Liver (tissue), 9 donors: ENCODE results near the gene ELAC2. TPM values are rescaled to one million over a fixed set of nuclear protein-coding genes. Genes with fewer than 3 reads are reported as not detected.

Source experiments
- DNase-seq: peaks from one replicate; pipeline ENCODE4 v3.0.0-alpha.2; 2017; ENCODE audit warnings: low spot score
- H3K27ac ChIP-seq, 2 donors: one replicate each; pipeline ENCODE4 v1.7.0; 2013; ENCODE audit warnings: inconsistent platforms in 2 of 2, low read length in 2 of 2, control low read depth in 1 of 2, low read depth in 1 of 2, mild to moderate bottlenecking in 1 of 2
- H3K27me3 ChIP-seq, 4 donors: one replicate each; pipeline versions ENCODE4 v1.6.1 to v1.7.0; 2013; ENCODE audit warnings: low read length in 3 of 4, inconsistent platforms in 1 of 4, mild to moderate bottlenecking in 1 of 4, moderate library complexity in 1 of 4; ENCODE audit not compliant: control insufficient read depth in 4 of 4, insufficient read depth in 4 of 4
- H3K36me3 ChIP-seq, 4 donors: one replicate each; pipeline versions ENCODE4 v1.6.1 to v1.7.0; 2013; ENCODE audit warnings: low read length in 3 of 4, mild to moderate bottlenecking in 3 of 4, low read depth in 1 of 4, moderate library complexity in 1 of 4; ENCODE audit not compliant: control insufficient read depth in 4 of 4, insufficient read depth in 3 of 4
- H3K4me1 ChIP-seq, 4 donors: one replicate each; pipeline versions ENCODE4 v1.6.1 to v1.7.0; 2013; ENCODE audit warnings: low read length in 3 of 4, mild to moderate bottlenecking in 3 of 4, moderate library complexity in 1 of 4; ENCODE audit not compliant: control insufficient read depth in 4 of 4, insufficient read depth in 4 of 4
- H3K4me3 ChIP-seq, 3 donors: one replicate each; pipeline versions ENCODE4 v1.6.1 to v1.7.0; 2013; ENCODE audit warnings: low read length in 3 of 3, control low read depth in 1 of 3, low read depth in 1 of 3, mild to moderate bottlenecking in 1 of 3
- H3K9ac ChIP-seq, 2 donors: one replicate each; pipeline ENCODE4 v1.7.0; 2013; ENCODE audit warnings: low read length in 2 of 2, mild to moderate bottlenecking in 2 of 2, moderate library complexity in 2 of 2, control low read depth in 1 of 2, low read depth in 1 of 2
- H3K9me3 ChIP-seq, 4 donors: one replicate each; pipeline versions ENCODE4 v1.6.1 to v1.7.0; 2013; ENCODE audit warnings: low read length in 3 of 4; ENCODE audit not compliant: control insufficient read depth in 4 of 4
- ATF3 ChIP-seq: IDR thresholded peaks from 2 replicates; pipeline ENCODE4 v1.6.1; 2016; ENCODE audit warnings: antibody characterized with exemption
- CTCF ChIP-seq: fragments of 150-350 bp; IDR thresholded peaks from 2 replicates; pipeline ENCODE4 v1.5.1; 2017; ENCODE audit warnings: improper control_type of control experiment, low read depth, low read length; ENCODE audit not compliant: missing input control
- FOXA1 ChIP-seq: IDR thresholded peaks from 2 replicates; pipeline ENCODE4 v1.6.1; 2016; ENCODE audit warnings: antibody characterized with exemption
- GABPA ChIP-seq, 2 donors: IDR thresholded peaks in 1 of 2; conservative IDR thresholded peaks in 1 of 2; 2 replicates each; pipeline ENCODE4 v1.6.1; 2016; ENCODE audit warnings: antibody characterized with exemption in 2 of 2, mild to moderate bottlenecking in 1 of 2, moderate library complexity in 1 of 2
- HNF4A ChIP-seq, 2 donors: conservative IDR thresholded peaks; 2 replicates each; pipeline ENCODE4 v1.6.1; 2016; ENCODE audit warnings: antibody characterized with exemption in 2 of 2, mild to moderate bottlenecking in 2 of 2
- HNF4G ChIP-seq: IDR thresholded peaks from 2 replicates; pipeline ENCODE4 v1.6.1; 2016; ENCODE audit warnings: antibody characterized with exemption
- JUND ChIP-seq, 2 donors: IDR thresholded peaks; 2 replicates each; pipeline ENCODE4 v1.6.1; 2016; ENCODE audit warnings: antibody characterized with exemption in 2 of 2
- MAX ChIP-seq: IDR thresholded peaks from 2 replicates; pipeline ENCODE4 v1.6.1; 2016; ENCODE audit warnings: antibody characterized with exemption
- NR2F2 ChIP-seq: IDR thresholded peaks from 2 replicates; pipeline ENCODE4 v1.6.1; 2016; ENCODE audit warnings: antibody characterized with exemption
- RAD21 ChIP-seq, 2 donors: IDR thresholded peaks; 2 replicates each; pipeline ENCODE4 v1.6.1; 2016; ENCODE audit warnings: antibody characterized with exemption in 2 of 2, mild to moderate bottlenecking in 2 of 2
- REST ChIP-seq: IDR thresholded peaks from 2 replicates; pipeline ENCODE4 v1.6.1; 2016; ENCODE audit warnings: antibody characterized with exemption, mild to moderate bottlenecking
- SP1 ChIP-seq: IDR thresholded peaks from 2 replicates; pipeline ENCODE4 v1.6.1; 2018; ENCODE audit warnings: antibody characterized with exemption, mild to moderate bottlenecking
- TAF1 ChIP-seq: conservative IDR thresholded peaks from 2 replicates; pipeline ENCODE4 v1.6.1; 2016; ENCODE audit warnings: antibody characterized with exemption, mild to moderate bottlenecking
- YY1 ChIP-seq: IDR thresholded peaks from 2 replicates; pipeline ENCODE4 v1.6.1; 2016; ENCODE audit warnings: antibody characterized with exemption, mild to moderate bottlenecking
- ZBTB33 ChIP-seq: IDR thresholded peaks from 2 replicates; pipeline ENCODE4 v1.6.1; 2016; ENCODE audit warnings: antibody characterized with exemption
- WGBS: extraction: QIAGEN DNeasy Blood & Tissue Kit; methylation state at CpG from one replicate; pipeline ENCODE4 v1.1.7; 2013; 5-methylcytosine and 5-hydroxymethylcytosine counted together
- polyA plus RNA-seq, 2 donors: library from polyadenylated mRNA; stranded (reverse) in 1 of 2; unstranded in 1 of 2; fragments of 200-250 nt in 1 of 2; fragments of >200 nt in 1 of 2; fragmentation: Nextera tagmentation in 1 of 2; extraction: Ambion mirVana in 1 of 2; gene quantifications; one replicate each; pipeline versions ENCODE4 v1.2.1 to v1.2.3, GENCODE V29; 2013 to 2015
- total RNA-seq, 2 donors: library from RNA; depleted of rRNA; stranded (reverse); fragments of >200 nt; gene quantifications; one replicate each; pipeline ENCODE4 v1.2.3, GENCODE V29; 2014
- donor health status: healthy.
- donor health status: healthy.
- donor health status: healthy.
- donor health status: healthy.
- donor health status: healthy.

The ELAC2 gene
- total and polyA plus RNA-seq, 4 donors: 26.5 to 54.1 (median 36.2) TPM

GRCh38 chr17:13065032-13065431, 47.2 kb upstream of the ELAC2 start:
- Histone ChIP-seq H3K4me3 (no peak overlapping the region), H3K4me1 (no peaks in the 10 kb centered on the region), H3K27ac (no peak overlapping the region), H3K36me3 (no peaks in the 10 kb centered on the region), H3K9me3 (peaks cover 0 to 11% (median 3%) of the 10 kb centered on the region in 4 donors), H3K9ac (no peak overlapping the region), H3K27me3 (no peaks in the 10 kb centered on the region)
- DNase-seq: no peak
- WGBS: 86% methylated on average over 1 of the region's 1 CpG
- TF ChIP-seq GABPA (IDR thresholded peaks at IDR 0.05 in 1 of 2, conservative IDR thresholded peaks at IDR 0.05 in 1 of 2): no peak
- TF ChIP-seq MAX: no peak
- no peak for TF ChIP-seq HNF4G
- TF ChIP-seq RAD21 (IDR thresholded peaks at IDR 0.05): no peak
- no peak for TF ChIP-seq REST
- TF ChIP-seq HNF4A (conservative IDR thresholded peaks at IDR 0.05): no peak

GRCh38 chr17:13055131-13055530, 37.3 kb upstream of the ELAC2 start:
- WGBS: 69% methylated on average over 5 of the region's 5 CpGs
- H3K9ac ChIP-seq: no peak overlapping the region
- TF ChIP-seq SP1: no peak
- H3K27me3 ChIP-seq: peaks cover 0 to 3% (median 0%) of the 10 kb centered on the region in 4 donors
- no peaks in the 10 kb centered on the region for H3K4me1 ChIP-seq
- DNase-seq: no peak
- H3K36me3 ChIP-seq: no peaks in the 10 kb centered on the region
- H3K4me3 ChIP-seq: no peak overlapping the region
- no peaks in the 10 kb centered on the region for H3K9me3 ChIP-seq
- no peak overlapping the region for H3K27ac ChIP-seq

- Histone ChIP-seq H3K27ac (no peak overlapping the region), H3K4me3 (no peak overlapping the region), H3K4me1 (no peaks in the 10 kb centered on the region), H3K27me3 (peaks cover 0 to 3% (median 0%) of the 10 kb centered on the region in 4 donors), H3K9me3 (no peaks in the 10 kb centered on the region), H3K9ac (no peak overlapping the region), H3K36me3 (no peaks in the 10 kb centered on the region)
- TF ChIP-seq FOXA1: no peak
- no peak for TF ChIP-seq ZBTB33
- no peak for TF ChIP-seq RAD21 (IDR thresholded peaks at IDR 0.05)
- no peak for TF ChIP-seq NR2F2
- TF ChIP-seq YY1: no peak
- TF ChIP-seq MAX: no peak
- TF ChIP-seq HNF4G: no peak
- TF ChIP-seq TAF1: no peak
- TF ChIP-seq JUND (IDR thresholded peaks at IDR 0.05): no peak
- TF ChIP-seq SP1: no peak
- TF ChIP-seq ATF3: no peak
- no peak for TF ChIP-seq REST
- TF ChIP-seq CTCF: no peak
- 25% methylated on average over 5 of the region's 5 CpGs for WGBS
- DNase-seq: no peak
These were observed 36.8 kb upstream of the ELAC2 start for GRCh38 chr17:13054666-13055065.
